K562 (cell line): ENCODE results near the gene URM1. TPM values are rescaled to one million over a fixed set of nuclear protein-coding genes. Genes with fewer than 3 reads are reported as not detected.

Experiments
- ATAC-seq: fragments of 200-7000 bp; cut with Tn5 transposase; 3 replicates; pipeline ENCODE4 v1.9.1; 2020; ENCODE audit warnings: moderate library complexity
- BruUV-seq: library from RNA; stranded (reverse); fragments of 400-500 nt; replicated peaks from 2 replicates; lab custom pipeline; 2021; lab: Mats Ljungman, UMichigan
- CTCF ChIA-PET: fragments of 300-600 bp; formaldehyde crosslinking; extraction: SDS; loops from one replicate; lab custom pipeline; 2021; ENCODE audit warnings: low intra/inter-chr PET ratio; lab: Yijun Ruan, JAX
- POLR2A ChIA-PET: fragments of 300-600, 350-650 bp; sonication (Branson Sonifier 250); formaldehyde crosslinking; extraction: SDS; loops from one replicate; lab custom pipeline; 2021; ENCODE audit warnings: antibody characterized with exemption, inconsistent platforms; lab: Yijun Ruan, JAX
- DNase-seq, 4 experiments: peaks; one replicate each; pipeline versions ENCODE4 v3.0.0 to v3.0.0-alpha.2; 2011 to 2018; ENCODE audit warnings: low spot score in 3 of 4, mixed read lengths in 3 of 4; ENCODE audit errors: extremely low read depth in 1 of 4
- FAIRE-seq: peaks from 2 replicates; lab custom pipeline; 2011; peaks lifted over from hg19 to GRCh38; lab: Jason Lieb, UNC
- H2AFZ ChIP-seq: 2 replicates; pipeline ENCODE4 v1.6.0; 2011; ENCODE audit warnings: low read depth, low read length, control low read depth, inconsistent platforms
- H3K27ac ChIP-seq: fragments of 200-600 bp; 3 replicates; pipeline ENCODE4 v1.8.0; 2011; ENCODE audit warnings: low read depth, mild to moderate bottlenecking, control low read depth, inconsistent platforms, low read length, moderate library complexity, mixed read lengths; ENCODE audit errors: extremely low read depth
- H3K27me3 ChIP-seq, 2 experiments: fragments of 300-600 bp in 1 of 2; 2 replicates in 1 of 2; 3 replicates in 1 of 2; pipeline versions ENCODE4 v1.6.0 to v1.8.0; 2011; ENCODE audit warnings: inconsistent platforms in 2 of 2, low read length in 2 of 2, mild to moderate bottlenecking in 1 of 2, mixed read lengths in 1 of 2, moderate library complexity in 1 of 2; ENCODE audit not compliant: control insufficient read depth in 2 of 2, insufficient read depth in 2 of 2
- H3K36me3 ChIP-seq: fragments of 300-600 bp; 3 replicates; pipeline ENCODE4 v1.8.0; 2011; ENCODE audit warnings: mild to moderate bottlenecking, low read length, inconsistent platforms; ENCODE audit not compliant: control insufficient read depth, insufficient read depth
- H3K4me1 ChIP-seq, 2 experiments: fragments of 200-600 bp in 1 of 2; replicated peaks in 1 of 2; 2 replicates in 1 of 2; 3 replicates in 1 of 2; pipeline versions ENCODE4 v1.5.1 to v1.8.0; 2011; ENCODE audit warnings: inconsistent platforms in 2 of 2, low read length in 2 of 2, mild to moderate bottlenecking in 1 of 2, mixed read lengths in 1 of 2, moderate library complexity in 1 of 2; ENCODE audit not compliant: control insufficient read depth in 2 of 2, insufficient read depth in 2 of 2
- H3K4me2 ChIP-seq: 2 replicates; pipeline ENCODE4 v1.6.1; 2011; ENCODE audit warnings: low read length, control low read depth, inconsistent platforms, mixed read lengths; ENCODE audit not compliant: insufficient read depth
- H3K4me3 ChIP-seq: fragments of 200-600 bp; sonication (generic), shearing (Covaris generic); 2 replicates; pipeline ENCODE4 v1.5.1; 2016; ENCODE audit warnings: control low read depth, inconsistent platforms
- H3K79me2 ChIP-seq: fragments of 200-600 bp; 3 replicates; pipeline ENCODE4 v1.8.0; 2011; ENCODE audit warnings: low read length, inconsistent platforms; ENCODE audit not compliant: control insufficient read depth, insufficient read depth
- H3K9ac ChIP-seq, 2 experiments: 2 replicates each; pipeline versions ENCODE4 v1.6.0 to v1.6.1; 2011; ENCODE audit warnings: low read depth in 2 of 2, low read length in 2 of 2, control low read depth in 1 of 2, inconsistent platforms in 1 of 2, mild to moderate bottlenecking in 1 of 2, mixed read lengths in 1 of 2; ENCODE audit not compliant: insufficient read depth in 1 of 2
- H3K9me1 ChIP-seq: one replicate; pipeline ENCODE4 v1.6.0; 2011; ENCODE audit warnings: inconsistent platforms, mild to moderate bottlenecking, low read length, moderate library complexity; ENCODE audit not compliant: control insufficient read depth, insufficient read depth
- H3K9me3 ChIP-seq: replicated peaks from 2 replicates; pipeline ENCODE4 v1.5.1; 2011; ENCODE audit warnings: low read depth, low read length, inconsistent platforms; ENCODE audit not compliant: control insufficient read depth, insufficient read depth
- H4K20me1 ChIP-seq: replicated peaks from 2 replicates; pipeline ENCODE4 v1.6.1; 2011; ENCODE audit warnings: low read length, inconsistent platforms, mixed read lengths; ENCODE audit not compliant: control insufficient read depth, insufficient read depth
- CBX1 ChIP-seq: sonication (generic); IDR thresholded peaks from 2 replicates; pipeline ENCODE4 v1.6.1; 2016; ENCODE audit warnings: antibody characterized with exemption, low read depth, mild to moderate bottlenecking
- DIDO1 ChIP-seq: fragments of 450-650 bp; IDR thresholded peaks from 2 replicates; pipeline ENCODE4 v1.6.1; 2016; ENCODE audit warnings: low read depth, missing biosample characterization, missing genetic modification characterization
- DLX4 ChIP-seq: fragments of 250-450 bp; sonication (Bioruptor Pico); IDR thresholded peaks from 2 replicates; pipeline ENCODE4 v1.6.1; 2021; ENCODE audit warnings: mild to moderate bottlenecking
- DMBX1 ChIP-seq: fragments of 250-450 bp; sonication (Bioruptor Pico); IDR thresholded peaks from 2 replicates; pipeline ENCODE4 v1.8.0; 2022; ENCODE audit warnings: inconsistent platforms, mild to moderate bottlenecking, moderate library complexity, borderline replicate concordance
- EP400 ChIP-seq: fragments of 450-650 bp; IDR thresholded peaks from 2 replicates; pipeline ENCODE4 v1.6.1; 2017; ENCODE audit warnings: antibody characterized with exemption, mild to moderate bottlenecking, moderate library complexity
- EZH2 ChIP-seq: IDR thresholded peaks from 2 replicates; pipeline ENCODE4 v1.6.1; 2012; ENCODE audit warnings: low read depth, mild to moderate bottlenecking, inconsistent platforms, low read length, borderline replicate concordance
- MYBL2 ChIP-seq, 2 experiments: fragments of 450-650 bp in 1 of 2; sonication (generic) in 1 of 2; formaldehyde crosslinking in 1 of 2; IDR thresholded peaks; 2 replicates each; pipeline versions ENCODE4 v1.6.1 to v1.8.1; 2017 to 2022; ENCODE audit warnings: borderline replicate concordance in 1 of 2, inconsistent platforms in 1 of 2, low read depth in 1 of 2, mild to moderate bottlenecking in 1 of 2, missing genetic modification reagents in 1 of 2, moderate library complexity in 1 of 2
- NFIX ChIP-seq: fragments of 250-450 bp; sonication (Bioruptor Pico); IDR thresholded peaks from 2 replicates; pipeline ENCODE4 v1.4.0; 2020; ENCODE audit warnings: low read depth, mild to moderate bottlenecking, moderate library complexity
- PPARD ChIP-seq: fragments of 250-450 bp; sonication (Bioruptor Pico); IDR thresholded peaks from 2 replicates; pipeline ENCODE4 v1.8.0; 2022; ENCODE audit warnings: inconsistent platforms, mild to moderate bottlenecking, moderate library complexity
- YBX1 ChIP-seq: fragments of 450-650 bp; IDR thresholded peaks from 2 replicates; pipeline ENCODE4 v1.7.1; 2016; ENCODE audit warnings: mild to moderate bottlenecking
- ZNF444 ChIP-seq: fragments of 250-450 bp; sonication (Bioruptor Pico); IDR thresholded peaks from 2 replicates; pipeline ENCODE4 v1.4.0; 2020; ENCODE audit warnings: mild to moderate bottlenecking, moderate library complexity
- ZSCAN32 ChIP-seq: fragments of 450-650 bp; formaldehyde crosslinking; IDR thresholded peaks from 2 replicates; pipeline ENCODE4 v1.4.0; 2020; ENCODE audit warnings: mild to moderate bottlenecking, moderate library complexity
- WGBS: fragments of 100-300 bp; shearing (Covaris generic); methylation state at CpG from one replicate; pipeline ENCODE4 v1.1.6; 2016; ENCODE audit warnings: low coverage, mixed read lengths; ENCODE audit not compliant: insufficient coverage; ENCODE audit errors: missing lambda C conversion rate; 5-methylcytosine and 5-hydroxymethylcytosine counted together
- in situ Hi-C: fragments of 300-500 bp; cut with MboI; formaldehyde crosslinking; loops from 4 replicates; pipeline ENCODE4 v1.15.0; 2018; ENCODE audit warnings: inconsistent platforms, mixed read lengths
- intact Hi-C: fragments of 100-400 bp; cut with micrococcal nuclease; formaldehyde crosslinking; loops from 2 replicates; pipeline ENCODE4 v1.14.2; 2022
- polyA plus RNA-seq, 8 experiments: library from polyadenylated mRNA; depleted of rRNA in 4 of 8; stranded (reverse) in 5 of 8; unstranded in 3 of 8; fragments of >200 nt; fragmentation: Nextera tagmentation in 2 of 8; fragmentation: Illumina TruSeq in 1 of 8; extraction: Ambion mirVana in 2 of 8; extraction: Trizol in 1 of 8; gene quantifications; 2 replicates each; pipeline versions ENCODE4 v1.2.1 to v1.2.3, GENCODE V29; 2011 to 2014; ENCODE audit warnings: inconsistent platforms in 1 of 8, missing spikeins in 1 of 8
- total RNA-seq, 7 experiments: library from RNA; depleted of rRNA in 6 of 7; stranded (reverse); fragments of >200 nt in 6 of 7; fragmentation: Illumina TruSeq in 2 of 7; extraction: Trizol in 2 of 7; gene quantifications; 2 replicates each; pipeline versions ENCODE4 v1.2.1 to v1.2.3, GENCODE V29; 2011 to 2021; ENCODE audit warnings: low replicate concordance in 1 of 7
- TF ChIP-seq, protein P1 (sequence below): fragments of 250-450 bp; sonication (Bioruptor Pico); IDR thresholded peaks from 2 replicates; pipeline ENCODE4 v1.8.0; 2022; ENCODE audit warnings: moderate library complexity, mild to moderate bottlenecking, inconsistent platforms

The URM1 gene
- total and polyA plus RNA-seq, 9 of the 15 experiments (the other 6 are each of a cell fraction or from before 2014, with no cell fraction given): 10.1 to 88.9 (median 53.3) TPM

DNA sequence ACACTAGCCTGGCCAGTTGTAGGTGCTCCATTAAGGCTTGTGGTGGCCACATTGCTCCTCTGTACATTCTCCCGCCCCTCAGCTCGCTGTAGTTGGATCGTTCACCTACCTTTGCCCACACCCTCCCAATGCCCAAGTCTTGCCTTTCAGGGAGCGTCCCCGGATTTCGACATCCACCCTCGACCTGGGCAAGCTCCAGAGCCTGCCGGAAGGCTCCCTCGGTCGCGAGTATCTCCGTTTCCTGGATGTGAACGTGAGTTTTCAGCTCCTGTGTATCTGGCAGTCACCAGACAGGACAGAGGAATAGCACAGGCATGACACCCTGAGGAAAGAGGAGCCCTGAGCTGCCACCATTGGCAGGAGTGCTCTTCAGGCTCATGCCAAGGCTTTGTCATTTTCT lies 45.5 kb upstream of the URM1 start:
- H3K9ac ChIP-seq: peak overlapping the region in 1 of 2 experiments; percentile 78; a peak in 2 of 4 replicates
- 90% methylated on average over 13 of the region's 13 CpGs for WGBS
- ATAC-seq (no peak), FAIRE-seq (no peak), DNase-seq (peak in 1 of 4 experiments; percentile 17)
- in situ Hi-C loops: loop anchor here (10.0 kb wide), 1 partner anchor 1559 kb away; no protein-coding TSS in a partner anchor
- no TSS peak for BruUV-seq
- peaks cover 62% of the 10 kb centered on the region for H3K36me3 ChIP-seq
- 0 out of 2 replicates have a peak, but pooled peaks cover 4% of the 10 kb centered on the region for H4K20me1 ChIP-seq
- no peak overlapping the region for H2AFZ ChIP-seq
- no peaks in the 10 kb centered on the region for H3K9me1 ChIP-seq
- H3K27ac ChIP-seq: no peak overlapping the region
- H3K27me3 ChIP-seq: no peaks in the 10 kb centered on the region
- TF ChIP-seq DMBX1 (CRISPR knock-in tag) (no peak), ZSCAN32 (CRISPR knock-in tag) (no peak), CBX1 (no peak), EZH2 (no peak), ZNF444 (CRISPR knock-in tag) (no peak), DIDO1 (tag) (no peak), DLX4 (no peak), NFIX (CRISPR knock-in tag) (no peak), YBX1 (no peak), MYBL2 (IDR thresholded peaks at IDR 0.05; ENCODE audit: low read depth) (no peak), MYBL2 (CRISPR knock-in tag; IDR thresholded peaks at IDR 0.05; ENCODE audit: borderline replicate concordance) (no peak), EP400 (no peak), PPARD (CRISPR knock-in tag) (no peak)
- TF ChIP-seq, protein P1, sequence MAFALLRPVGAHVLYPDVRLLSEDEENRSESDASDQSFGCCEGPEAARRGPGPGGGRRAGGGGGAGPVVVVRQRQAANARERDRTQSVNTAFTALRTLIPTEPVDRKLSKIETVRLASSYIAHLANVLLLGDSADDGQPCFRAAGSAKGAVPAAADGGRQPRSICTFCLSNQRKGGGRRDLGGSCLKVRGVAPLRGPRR (CRISPR knock-in tag): no peak
- peaks cover 49% of the 10 kb centered on the region for H3K79me2 ChIP-seq
- H3K4me1 ChIP-seq: peaks cover 13 to 32% of the 10 kb centered on the region in 2 experiments
- CTCF ChIA-PET: no interaction called here
- no peak overlapping the region for H3K4me3 ChIP-seq
- no peaks in the 10 kb centered on the region for H3K9me3 ChIP-seq
- intact Hi-C loops: no loop called here
- H3K4me2 ChIP-seq: no peak overlapping the region
- POLR2A ChIA-PET: interaction anchor here (1.1 to 3.7 kb wide), 3 partner anchors 10 to 15 kb away, joined by 3 to 51 read pairs (median 9); no protein-coding TSS in a partner anchor
